K562 (cell line): Measurements from ENCODE around the gene KLK15. TPM values are rescaled to one million over a fixed set of nuclear protein-coding genes. Genes with fewer than 3 reads are reported as not detected.

ENCODE experiments used
- ARNT ChIP-seq, 2 experiments: fragments of 450-650 bp; IDR thresholded peaks; 2 replicates each; pipeline ENCODE4 v1.6.1; 2016; ENCODE audit warnings: mild to moderate bottlenecking in 1 of 2
- CHD1 ChIP-seq: fragments of 200-600 bp; sonication (generic); IDR thresholded peaks from one replicate; pipeline ENCODE4 v1.6.1; 2012; ENCODE audit warnings: mild to moderate bottlenecking, moderate library complexity, low read length, inconsistent platforms
- DLX4 ChIP-seq: fragments of 250-450 bp; sonication (Bioruptor Pico); IDR thresholded peaks from 2 replicates; pipeline ENCODE4 v1.6.1; 2021; ENCODE audit warnings: mild to moderate bottlenecking
- HSF4 ChIP-seq: fragments of 250-450 bp; sonication (Bioruptor Pico); IDR thresholded peaks from 2 replicates; pipeline ENCODE4 v2.1.2; 2022; ENCODE audit warnings: mild to moderate bottlenecking, moderate library complexity, borderline replicate concordance
- JUNB ChIP-seq: fragments of 450-650 bp; formaldehyde crosslinking; conservative IDR thresholded peaks from 2 replicates; pipeline ENCODE4 v1.4.0; 2020; ENCODE audit warnings: mild to moderate bottlenecking
- L3MBTL2 ChIP-seq: fragments of 450-650 bp; IDR thresholded peaks from 2 replicates; pipeline ENCODE4 v1.6.1; 2016; ENCODE audit warnings: mild to moderate bottlenecking, moderate library complexity
- MBD2 ChIP-seq: sonication (generic); IDR thresholded peaks from 2 replicates; pipeline ENCODE4 v1.6.1; 2016; ENCODE audit warnings: low read depth, borderline replicate concordance
- MCM7 ChIP-seq, 2 experiments: fragments of 450-650 bp; IDR thresholded peaks; 2 replicates each; pipeline ENCODE4 v1.6.1; 2016 to 2018
- MTA2 ChIP-seq: fragments of 450-650 bp; IDR thresholded peaks from 2 replicates; pipeline ENCODE4 v1.6.1; 2016; ENCODE audit warnings: low read depth
- NCOA4 ChIP-seq: fragments of 450-650 bp; IDR thresholded peaks from 2 replicates; pipeline ENCODE4 v1.6.1; 2018; ENCODE audit warnings: mild to moderate bottlenecking; ENCODE audit not compliant: partially characterized antibody
- NCOA6 ChIP-seq: fragments of 450-650 bp; IDR thresholded peaks from 2 replicates; pipeline ENCODE4 v1.6.1; 2017; ENCODE audit warnings: mild to moderate bottlenecking
- PHF8 ChIP-seq: fragments of 200-600 bp; sonication (generic); IDR thresholded peaks from 2 replicates; pipeline ENCODE4 v1.6.1; 2012; ENCODE audit warnings: mixed run types, mild to moderate bottlenecking, inconsistent platforms, low read length, moderate library complexity, borderline replicate concordance
- POLR2B ChIP-seq: fragments of 450-650 bp; IDR thresholded peaks from 2 replicates; pipeline ENCODE4 v1.6.1; 2018; ENCODE audit warnings: low read depth; ENCODE audit not compliant: partially characterized antibody
- SNAPC5 ChIP-seq: fragments of 250-450 bp; sonication (Bioruptor Pico); IDR thresholded peaks from 2 replicates; pipeline ENCODE4 v1.8.0; 2021; ENCODE audit warnings: moderate library complexity, mild to moderate bottlenecking, inconsistent platforms
- SP1 ChIP-seq: sonication (generic); formaldehyde crosslinking; IDR thresholded peaks from 2 replicates; pipeline ENCODE4 v1.8.1; 2022; ENCODE audit warnings: mild to moderate bottlenecking, missing genetic modification reagents
- ZBTB8A ChIP-seq: fragments of 450-650 bp; IDR thresholded peaks from 2 replicates; pipeline ENCODE4 v1.6.1; 2018; ENCODE audit warnings: mild to moderate bottlenecking, moderate library complexity; ENCODE audit not compliant: partially characterized antibody
- ZC3H4 ChIP-seq: sonication (generic); formaldehyde crosslinking; IDR thresholded peaks from 2 replicates; pipeline ENCODE4 v1.9.0; 2021; ENCODE audit warnings: missing genetic modification reagents, borderline replicate concordance
- ZNF584 ChIP-seq: fragments of 200-800 bp; sonication (Bioruptor generic); IDR thresholded peaks from 2 replicates; pipeline ENCODE4 v1.6.1; 2016; ENCODE audit warnings: low read depth, mild to moderate bottlenecking, missing genetic modification characterization, missing compliant biosample characterization
- polyA plus RNA-seq, 8 experiments: library from polyadenylated mRNA; depleted of rRNA in 4 of 8; stranded (reverse) in 5 of 8; unstranded in 3 of 8; fragments of >200 nt; fragmentation: Nextera tagmentation in 2 of 8; fragmentation: Illumina TruSeq in 1 of 8; extraction: Ambion mirVana in 2 of 8; extraction: Trizol in 1 of 8; gene quantifications; 2 replicates each; pipeline versions ENCODE4 v1.2.1 to v1.2.3, GENCODE V29; 2011 to 2014; ENCODE audit warnings: inconsistent platforms in 1 of 8, missing spikeins in 1 of 8
- total RNA-seq, 7 experiments: library from RNA; depleted of rRNA in 6 of 7; stranded (reverse); fragments of >200 nt in 6 of 7; fragmentation: Illumina TruSeq in 2 of 7; extraction: Trizol in 2 of 7; gene quantifications; 2 replicates each; pipeline versions ENCODE4 v1.2.1 to v1.2.3, GENCODE V29; 2011 to 2021; ENCODE audit warnings: low replicate concordance in 1 of 7
- TF ChIP-seq, protein P1 (sequence below): IDR thresholded peaks from 2 replicates; pipeline ENCODE4 v1.6.1; 2011; ENCODE audit warnings: borderline replicate concordance, low read depth, mild to moderate bottlenecking, moderate library complexity, low read length; ENCODE audit not compliant: insufficient read depth, poor library complexity, severe bottlenecking
- TF ChIP-seq, protein P2 (sequence below), 2 experiments: fragments of 450-650 bp; IDR thresholded peaks; 2 replicates each; pipeline ENCODE4 v1.6.1; 2018; ENCODE audit warnings: mild to moderate bottlenecking in 2 of 2, low read depth in 1 of 2; ENCODE audit not compliant: partially characterized antibody in 2 of 2
- TF ChIP-seq, protein P3 (sequence below): fragments of 450-650 bp; formaldehyde crosslinking; IDR thresholded peaks from 2 replicates; pipeline ENCODE4 v1.4.0; 2020; ENCODE audit warnings: mild to moderate bottlenecking

KLK15 gene
- total and polyA plus RNA-seq, 9 of the 15 experiments (the other 6 are each of a cell fraction or from before 2014, with no cell fraction given) = not detected

- TF ChIP-seq NCOA4 (no peak), HSF4 (CRISPR knock-in tag) (no peak), ZNF584 (no peak), DLX4 (CRISPR knock-in tag) (no peak), SNAPC5 (CRISPR knock-in tag) (no peak), CHD1 (no peak), ARNT (IDR thresholded peaks at IDR 0.05) (0 out of 4 replicates have a peak, but pooled peaks of 1 of the 2 experiments have one; percentile 45), JUNB (CRISPR knock-in tag) (no peak), MTA2 (0 out of 2 replicates have a peak, but pooled peaks have one; percentile 37), NCOA6 (no peak), ZC3H4 (CRISPR knock-in tag) (no peak), MCM7 (IDR thresholded peaks at IDR 0.05) (peak in 1 of 2 experiments; percentile 89; a peak in 2 of 4 replicates), PHF8 (peak; percentile 26; the same call in 1 of the 2 replicates), SP1 (peak; percentile 38; the same call in 1 of the 2 replicates), ZBTB8A (no peak), POLR2B (peak; percentile 41), MBD2 (no peak), L3MBTL2 (peak; percentile 90)
- TF ChIP-seq, protein P1, sequence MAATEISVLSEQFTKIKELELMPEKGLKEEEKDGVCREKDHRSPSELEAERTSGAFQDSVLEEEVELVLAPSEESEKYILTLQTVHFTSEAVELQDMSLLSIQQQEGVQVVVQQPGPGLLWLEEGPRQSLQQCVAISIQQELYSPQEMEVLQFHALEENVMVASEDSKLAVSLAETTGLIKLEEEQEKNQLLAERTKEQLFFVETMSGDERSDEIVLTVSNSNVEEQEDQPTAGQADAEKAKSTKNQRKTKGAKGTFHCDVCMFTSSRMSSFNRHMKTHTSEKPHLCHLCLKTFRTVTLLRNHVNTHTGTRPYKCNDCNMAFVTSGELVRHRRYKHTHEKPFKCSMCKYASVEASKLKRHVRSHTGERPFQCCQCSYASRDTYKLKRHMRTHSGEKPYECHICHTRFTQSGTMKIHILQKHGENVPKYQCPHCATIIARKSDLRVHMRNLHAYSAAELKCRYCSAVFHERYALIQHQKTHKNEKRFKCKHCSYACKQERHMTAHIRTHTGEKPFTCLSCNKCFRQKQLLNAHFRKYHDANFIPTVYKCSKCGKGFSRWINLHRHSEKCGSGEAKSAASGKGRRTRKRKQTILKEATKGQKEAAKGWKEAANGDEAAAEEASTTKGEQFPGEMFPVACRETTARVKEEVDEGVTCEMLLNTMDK = no peak
- TF ChIP-seq, protein P2, sequence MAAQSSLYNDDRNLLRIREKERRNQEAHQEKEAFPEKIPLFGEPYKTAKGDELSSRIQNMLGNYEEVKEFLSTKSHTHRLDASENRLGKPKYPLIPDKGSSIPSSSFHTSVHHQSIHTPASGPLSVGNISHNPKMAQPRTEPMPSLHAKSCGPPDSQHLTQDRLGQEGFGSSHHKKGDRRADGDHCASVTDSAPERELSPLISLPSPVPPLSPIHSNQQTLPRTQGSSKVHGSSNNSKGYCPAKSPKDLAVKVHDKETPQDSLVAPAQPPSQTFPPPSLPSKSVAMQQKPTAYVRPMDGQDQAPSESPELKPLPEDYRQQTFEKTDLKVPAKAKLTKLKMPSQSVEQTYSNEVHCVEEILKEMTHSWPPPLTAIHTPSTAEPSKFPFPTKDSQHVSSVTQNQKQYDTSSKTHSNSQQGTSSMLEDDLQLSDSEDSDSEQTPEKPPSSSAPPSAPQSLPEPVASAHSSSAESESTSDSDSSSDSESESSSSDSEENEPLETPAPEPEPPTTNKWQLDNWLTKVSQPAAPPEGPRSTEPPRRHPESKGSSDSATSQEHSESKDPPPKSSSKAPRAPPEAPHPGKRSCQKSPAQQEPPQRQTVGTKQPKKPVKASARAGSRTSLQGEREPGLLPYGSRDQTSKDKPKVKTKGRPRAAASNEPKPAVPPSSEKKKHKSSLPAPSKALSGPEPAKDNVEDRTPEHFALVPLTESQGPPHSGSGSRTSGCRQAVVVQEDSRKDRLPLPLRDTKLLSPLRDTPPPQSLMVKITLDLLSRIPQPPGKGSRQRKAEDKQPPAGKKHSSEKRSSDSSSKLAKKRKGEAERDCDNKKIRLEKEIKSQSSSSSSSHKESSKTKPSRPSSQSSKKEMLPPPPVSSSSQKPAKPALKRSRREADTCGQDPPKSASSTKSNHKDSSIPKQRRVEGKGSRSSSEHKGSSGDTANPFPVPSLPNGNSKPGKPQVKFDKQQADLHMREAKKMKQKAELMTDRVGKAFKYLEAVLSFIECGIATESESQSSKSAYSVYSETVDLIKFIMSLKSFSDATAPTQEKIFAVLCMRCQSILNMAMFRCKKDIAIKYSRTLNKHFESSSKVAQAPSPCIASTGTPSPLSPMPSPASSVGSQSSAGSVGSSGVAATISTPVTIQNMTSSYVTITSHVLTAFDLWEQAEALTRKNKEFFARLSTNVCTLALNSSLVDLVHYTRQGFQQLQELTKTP (IDR thresholded peaks at IDR 0.05; ENCODE audit: low read depth in 1 of 2, partially characterized antibody in 2 of 2) = peak in 1 of 2 experiments; percentile 42
- TF ChIP-seq, protein P3, sequence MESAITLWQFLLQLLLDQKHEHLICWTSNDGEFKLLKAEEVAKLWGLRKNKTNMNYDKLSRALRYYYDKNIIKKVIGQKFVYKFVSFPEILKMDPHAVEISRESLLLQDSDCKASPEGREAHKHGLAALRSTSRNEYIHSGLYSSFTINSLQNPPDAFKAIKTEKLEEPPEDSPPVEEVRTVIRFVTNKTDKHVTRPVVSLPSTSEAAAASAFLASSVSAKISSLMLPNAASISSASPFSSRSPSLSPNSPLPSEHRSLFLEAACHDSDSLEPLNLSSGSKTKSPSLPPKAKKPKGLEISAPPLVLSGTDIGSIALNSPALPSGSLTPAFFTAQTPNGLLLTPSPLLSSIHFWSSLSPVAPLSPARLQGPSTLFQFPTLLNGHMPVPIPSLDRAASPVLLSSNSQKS = no peak
Measured at GRCh38 chr19:50820549-50821247, 12.7 kb downstream of the KLK15 start (continued).
